HCT116 (cell line): Measurements from ENCODE around the gene AHNAK. TPM values are rescaled to one million over a fixed set of nuclear protein-coding genes. Genes with fewer than 3 reads are reported as not detected.

Source experiments
- ATAC-seq: fragments of 200-7000 bp; cut with Tn5 transposase; 2 replicates; pipeline ENCODE4 v1.9.1; 2020; ENCODE audit warnings: mild to moderate bottlenecking, moderate library complexity
- BruUV-seq: library from RNA; stranded (reverse); fragments of 400-500 nt; replicated peaks from 2 replicates; lab custom pipeline; 2021; lab: Mats Ljungman, UMichigan
- CTCF ChIA-PET: fragments of 300-600 bp; sonication (Branson Sonifier 250); formaldehyde crosslinking; loops from one replicate; lab custom pipeline; 2021; ENCODE audit warnings: antibody characterized with exemption; lab: Charles Lee
- POLR2A ChIA-PET: fragments of 300-600, 350-600 bp; sonication (Branson Sonifier 250); formaldehyde crosslinking; loops from one replicate; lab custom pipeline; 2021; ENCODE audit warnings: antibody characterized with exemption; lab: Charles Lee
- RAD21 ChIA-PET, 2 experiments: fragments of 300-600 bp; sonication (Branson Sonifier 250); formaldehyde crosslinking; loops; one replicate each; lab custom pipeline; 2023; ENCODE audit warnings: low total read pairs in 2 of 2; ENCODE audit not compliant: uncharacterized antibody in 2 of 2, unreplicated experiment in 2 of 2, low non-redundant PET in 1 of 2; lab: Charles Lee
- DNase-seq: peaks from one replicate; pipeline ENCODE4 v3.0.0-alpha.2; 2010; ENCODE audit warnings: low read depth, low spot score
- H2AFZ ChIP-seq: fragments of 200-600 bp; shearing (Covaris generic), sonication (generic); 2 replicates; pipeline ENCODE4 v1.6.1; 2017; ENCODE audit warnings: low read depth, mixed run types, mixed read lengths, antibody characterized with exemption, low read length; ENCODE audit not compliant: poor library complexity, severe bottlenecking
- H3K27ac ChIP-seq: 2 replicates; pipeline ENCODE4 v1.5.1; 2012; ENCODE audit warnings: low read depth, low read length
- H3K27me3 ChIP-seq: fragments of 200-600 bp; sonication (generic); 2 replicates; pipeline ENCODE4 v1.6.1; 2016; ENCODE audit warnings: mixed run types, low read length, mixed read lengths; ENCODE audit not compliant: insufficient read depth
- H3K36me3 ChIP-seq, 2 experiments: fragments of 200-500 bp in 1 of 2; fragments of 200-600 bp in 1 of 2; sonication (Bioruptor generic) in 1 of 2; sonication (generic) in 1 of 2; 2 replicates each; pipeline versions ENCODE4 v1.5.1 to v1.6.1; 2014 to 2016; ENCODE audit warnings: low read length in 2 of 2, inconsistent platforms in 1 of 2, mixed read lengths in 1 of 2, mixed run types in 1 of 2; ENCODE audit not compliant: insufficient read depth in 2 of 2, control insufficient read depth in 1 of 2
- H3K4me1 ChIP-seq, 2 experiments: fragments of 200-600 bp in 1 of 2; sonication (generic) in 1 of 2; 2 replicates each; pipeline versions ENCODE4 v1.5.1 to v1.6.1; 2012 to 2017; ENCODE audit warnings: low read length in 2 of 2, inconsistent platforms in 1 of 2, mild to moderate bottlenecking in 1 of 2, mixed read lengths in 1 of 2, mixed run types in 1 of 2, moderate library complexity in 1 of 2; ENCODE audit not compliant: insufficient read depth in 2 of 2, control insufficient read depth in 1 of 2
- H3K4me2 ChIP-seq: fragments of 200-600 bp; sonication (generic); 2 replicates; pipeline ENCODE4 v1.6.1; 2017; ENCODE audit warnings: mixed run types, low read length, mixed read lengths
- H3K4me3 ChIP-seq, 2 experiments: fragments of 200-600 bp in 1 of 2; sonication (generic) in 1 of 2; replicated peaks in 1 of 2; 2 replicates each; pipeline ENCODE4 v1.5.1; 2011 to 2016; ENCODE audit warnings: low read length in 2 of 2, control low read depth in 1 of 2, low read depth in 1 of 2, mild to moderate bottlenecking in 1 of 2, mixed read lengths in 1 of 2, mixed run types in 1 of 2
- H3K79me2 ChIP-seq: fragments of 200-600 bp; sonication (generic); 2 replicates; pipeline ENCODE4 v1.6.1; 2017; ENCODE audit warnings: mild to moderate bottlenecking, mixed run types, low read length, moderate library complexity, mixed read lengths; ENCODE audit not compliant: insufficient read depth
- H3K9ac ChIP-seq: fragments of 200-600 bp; sonication (generic); 2 replicates; pipeline ENCODE4 v1.6.1; 2016; ENCODE audit warnings: low read length, mixed read lengths
- H3K9me2 ChIP-seq: fragments of 200-600 bp; sonication (generic), shearing (Covaris generic); 2 replicates; pipeline ENCODE4 v1.6.1; 2017; ENCODE audit warnings: mixed run types, mild to moderate bottlenecking, moderate library complexity; ENCODE audit not compliant: insufficient read depth
- H3K9me3 ChIP-seq, 2 experiments: fragments of 200-500 bp in 1 of 2; fragments of 200-600 bp in 1 of 2; sonication (Bioruptor generic) in 1 of 2; sonication (generic) in 1 of 2; 2 replicates each; pipeline ENCODE4 v1.6.1; 2014 to 2017; ENCODE audit warnings: low read length in 2 of 2, mixed read lengths in 2 of 2, inconsistent platforms in 1 of 2, low read depth in 1 of 2, mild to moderate bottlenecking in 1 of 2, mixed run types in 1 of 2, moderate library complexity in 1 of 2; ENCODE audit not compliant: control insufficient read depth in 1 of 2, insufficient read depth in 1 of 2
- H4K20me1 ChIP-seq: fragments of 200-600 bp; sonication (generic), shearing (Covaris generic); 2 replicates; pipeline ENCODE4 v1.6.1; 2017; ENCODE audit warnings: mixed run types, mild to moderate bottlenecking, moderate library complexity; ENCODE audit not compliant: insufficient read depth
- CBX3 ChIP-seq: IDR thresholded peaks from 2 replicates; pipeline ENCODE4 v1.6.1; 2012; ENCODE audit warnings: low read depth
- CEBPB ChIP-seq: IDR thresholded peaks from 2 replicates; pipeline ENCODE4 v1.6.1; 2012; ENCODE audit warnings: low read depth
- ELF1 ChIP-seq: IDR thresholded peaks from 2 replicates; pipeline ENCODE4 v1.6.1; 2012; ENCODE audit warnings: low read depth, borderline replicate concordance
- EZH2 ChIP-seq: fragments of 200-600 bp; sonication (generic); IDR thresholded peaks from 2 replicates; pipeline ENCODE4 v1.6.1; 2017; ENCODE audit warnings: antibody characterized with exemption, mixed run types
- EZH2phosphoT487 ChIP-seq: fragments of 200-600 bp; IDR thresholded peaks from 2 replicates; pipeline ENCODE4 v1.6.1; 2018; ENCODE audit warnings: antibody characterized with exemption, borderline replicate concordance
- POLR2A ChIP-seq: IDR thresholded peaks from 2 replicates; pipeline ENCODE4 v1.7.0; 2011; ENCODE audit warnings: borderline replicate concordance; ENCODE audit not compliant: insufficient read depth, insufficient read length; ENCODE audit errors: extremely low read depth
- RAD21 ChIP-seq: IDR thresholded peaks from 2 replicates; pipeline ENCODE4 v1.6.1; 2012; ENCODE audit warnings: low read depth, mild to moderate bottlenecking
- SIN3A ChIP-seq: IDR thresholded peaks from 2 replicates; pipeline ENCODE4 v1.6.1; 2012; ENCODE audit warnings: low read depth
- YY1 ChIP-seq: IDR thresholded peaks from 2 replicates; pipeline ENCODE4 v1.6.1; 2011; ENCODE audit warnings: low read length, low read depth, moderate library complexity, mild to moderate bottlenecking; ENCODE audit not compliant: insufficient replicate concordance; ENCODE audit errors: extremely low read depth
- ZFX ChIP-seq: fragments of 450-650 bp; IDR thresholded peaks from 2 replicates; pipeline ENCODE4 v1.6.1; 2017
- intact Hi-C: fragments of 100-400 bp; cut with micrococcal nuclease; formaldehyde crosslinking; loops from 2 replicates; pipeline ENCODE4 v1.10.0; 2022
- total RNA-seq: library from RNA; stranded (reverse); gene quantifications from one replicate; pipeline ENCODE4 v1.2.1, GENCODE V29; 2021; ENCODE audit not compliant: unreplicated experiment
- TF ChIP-seq, protein P1 (sequence below): IDR thresholded peaks from 2 replicates; pipeline ENCODE4 v1.6.1; 2012
- TF ChIP-seq, protein P2 (sequence below): IDR thresholded peaks from 2 replicates; pipeline ENCODE4 v1.6.1; 2012; ENCODE audit warnings: low read depth
- TF ChIP-seq, protein P3 (sequence below): IDR thresholded peaks from 2 replicates; pipeline ENCODE4 v1.6.1; 2011; ENCODE audit warnings: mild to moderate bottlenecking, low read length, moderate library complexity; ENCODE audit not compliant: insufficient replicate concordance; ENCODE audit errors: extremely low read depth

AHNAK gene
- total RNA-seq, 1 experiment from 2014 or later = 239 TPM

DNA sequence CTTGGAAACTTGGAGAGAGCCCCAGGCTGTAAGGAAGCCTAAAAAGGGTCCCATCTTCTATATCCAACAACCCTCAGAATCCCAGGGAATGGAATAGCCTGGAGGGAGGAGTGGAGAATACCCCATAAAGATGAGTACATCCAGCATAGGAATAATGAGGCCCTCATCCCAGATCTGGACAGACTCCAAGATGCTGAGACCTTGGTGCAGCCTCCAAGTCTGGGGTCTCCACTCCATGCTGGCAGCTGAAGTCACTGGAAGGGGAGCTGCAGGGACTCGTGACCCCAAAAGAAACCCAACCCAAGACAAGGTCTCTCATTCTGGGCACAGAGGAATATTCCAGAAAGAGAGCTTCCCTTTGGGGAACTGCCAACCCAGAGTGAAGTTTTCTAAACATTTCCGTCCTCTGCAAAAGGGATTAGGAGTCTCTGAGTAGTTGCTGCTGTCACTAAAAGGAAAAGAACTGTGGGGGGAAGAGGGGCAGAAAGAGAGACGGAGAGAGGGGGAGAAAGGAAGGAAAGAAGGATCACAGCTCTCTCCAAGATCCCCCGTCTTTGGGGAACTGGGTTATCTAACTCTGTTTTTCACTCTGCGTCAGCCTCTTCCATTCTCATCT, 127.2 kb downstream of the AHNAK start:
- RAD21 ChIA-PET = no interaction called here
- Histone ChIP-seq H3K4me1 (peaks cover 0 to 4% of the 10 kb centered on the region in 2 experiments; a peak in 2 of 4 replicates), H3K27ac (no peak overlapping the region), H4K20me1 (no peaks in the 10 kb centered on the region), H3K4me3 (no peak overlapping the region), H3K9ac (no peak overlapping the region), H2AFZ (no peak overlapping the region), H3K79me2 (no peaks in the 10 kb centered on the region), H3K36me3 (no peaks in the 10 kb centered on the region), H3K9me3 (no peaks in the 10 kb centered on the region), H3K9me2 (no peaks in the 10 kb centered on the region), H3K4me2 (no peak overlapping the region), H3K27me3 (no peaks in the 10 kb centered on the region)
- DNase-seq (no peak), ATAC-seq (no peak)
- TF ChIP-seq CBX3 = no peak
- TF ChIP-seq, protein P1, sequence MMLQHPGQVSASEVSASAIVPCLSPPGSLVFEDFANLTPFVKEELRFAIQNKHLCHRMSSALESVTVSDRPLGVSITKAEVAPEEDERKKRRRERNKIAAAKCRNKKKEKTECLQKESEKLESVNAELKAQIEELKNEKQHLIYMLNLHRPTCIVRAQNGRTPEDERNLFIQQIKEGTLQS = no peak
- CTCF ChIA-PET = no interaction called here
- POLR2A ChIA-PET = no interaction called here
- intact Hi-C loops = no loop called here
- no TSS peak for BruUV-seq

DNA sequence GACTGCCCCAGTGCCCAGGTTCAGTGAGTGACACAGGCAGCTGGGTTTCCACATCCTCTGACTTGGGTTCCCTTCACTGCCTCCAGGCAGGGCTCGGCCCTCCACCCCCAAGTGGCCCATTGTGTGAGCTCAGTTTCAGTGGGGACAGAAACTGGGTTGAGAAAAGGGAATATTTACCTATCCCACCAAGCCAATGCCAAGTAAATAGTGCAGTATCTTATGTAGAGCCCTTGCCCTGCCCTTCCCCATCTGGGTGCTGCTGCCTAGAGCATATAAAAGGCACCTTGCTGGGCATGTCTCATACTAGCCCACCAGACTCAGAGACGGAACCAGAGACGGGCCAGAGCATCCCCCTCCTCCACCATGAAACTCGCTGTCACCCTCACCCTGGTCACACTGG, 127.9 kb downstream of the AHNAK start, which contains the start of gene SCGB1A1:
Gene SCGB1A1, plus strand, starts transcription at position 301 of the 400 bp plus-strand sequence. Its CDS starts 63 bp downstream, at position 364.
- ChIA-PET POLR2A (no interaction called here), CTCF (no interaction called here), RAD21 (no interaction called here)
- H3K9me3 ChIP-seq = no peaks in the 10 kb centered on the region
- no peaks in the 10 kb centered on the region for H3K36me3 ChIP-seq
- BruUV-seq = no TSS peak
- no peak within 1 kb of the TSS for H3K4me3 ChIP-seq
- H3K27me3 ChIP-seq = no peaks in the 10 kb centered on the region
- DNase-seq = no peak
- no peak within 1 kb of the TSS for H2AFZ ChIP-seq
- H3K4me1 ChIP-seq = no peaks in the 10 kb centered on the region
- H3K9me2 ChIP-seq = no peaks in the 10 kb centered on the region
- intact Hi-C loops = no loop called here
- no peak within 1 kb of the TSS for H3K9ac ChIP-seq
- H4K20me1 ChIP-seq = no peaks in the 10 kb centered on the region
- no peak for ATAC-seq
- no peak within 1 kb of the TSS for H3K27ac ChIP-seq
- no peak within 1 kb of the TSS for H3K4me2 ChIP-seq
- H3K79me2 ChIP-seq = no peaks in the 10 kb centered on the region
- TF ChIP-seq SIN3A (no peak), CEBPB (no peak), ZFX (no peak), RAD21 (no peak), EZH2phosphoT487 (no peak), EZH2 (no peak), ELF1 (no peak), POLR2A (no peak), CBX3 (no peak), YY1 (no peak)
- TF ChIP-seq, protein P2, sequence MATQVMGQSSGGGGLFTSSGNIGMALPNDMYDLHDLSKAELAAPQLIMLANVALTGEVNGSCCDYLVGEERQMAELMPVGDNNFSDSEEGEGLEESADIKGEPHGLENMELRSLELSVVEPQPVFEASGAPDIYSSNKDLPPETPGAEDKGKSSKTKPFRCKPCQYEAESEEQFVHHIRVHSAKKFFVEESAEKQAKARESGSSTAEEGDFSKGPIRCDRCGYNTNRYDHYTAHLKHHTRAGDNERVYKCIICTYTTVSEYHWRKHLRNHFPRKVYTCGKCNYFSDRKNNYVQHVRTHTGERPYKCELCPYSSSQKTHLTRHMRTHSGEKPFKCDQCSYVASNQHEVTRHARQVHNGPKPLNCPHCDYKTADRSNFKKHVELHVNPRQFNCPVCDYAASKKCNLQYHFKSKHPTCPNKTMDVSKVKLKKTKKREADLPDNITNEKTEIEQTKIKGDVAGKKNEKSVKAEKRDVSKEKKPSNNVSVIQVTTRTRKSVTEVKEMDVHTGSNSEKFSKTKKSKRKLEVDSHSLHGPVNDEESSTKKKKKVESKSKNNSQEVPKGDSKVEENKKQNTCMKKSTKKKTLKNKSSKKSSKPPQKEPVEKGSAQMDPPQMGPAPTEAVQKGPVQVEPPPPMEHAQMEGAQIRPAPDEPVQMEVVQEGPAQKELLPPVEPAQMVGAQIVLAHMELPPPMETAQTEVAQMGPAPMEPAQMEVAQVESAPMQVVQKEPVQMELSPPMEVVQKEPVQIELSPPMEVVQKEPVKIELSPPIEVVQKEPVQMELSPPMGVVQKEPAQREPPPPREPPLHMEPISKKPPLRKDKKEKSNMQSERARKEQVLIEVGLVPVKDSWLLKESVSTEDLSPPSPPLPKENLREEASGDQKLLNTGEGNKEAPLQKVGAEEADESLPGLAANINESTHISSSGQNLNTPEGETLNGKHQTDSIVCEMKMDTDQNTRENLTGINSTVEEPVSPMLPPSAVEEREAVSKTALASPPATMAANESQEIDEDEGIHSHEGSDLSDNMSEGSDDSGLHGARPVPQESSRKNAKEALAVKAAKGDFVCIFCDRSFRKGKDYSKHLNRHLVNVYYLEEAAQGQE = no peak
- TF ChIP-seq, protein P1 = no peak
- TF ChIP-seq, protein P3, sequence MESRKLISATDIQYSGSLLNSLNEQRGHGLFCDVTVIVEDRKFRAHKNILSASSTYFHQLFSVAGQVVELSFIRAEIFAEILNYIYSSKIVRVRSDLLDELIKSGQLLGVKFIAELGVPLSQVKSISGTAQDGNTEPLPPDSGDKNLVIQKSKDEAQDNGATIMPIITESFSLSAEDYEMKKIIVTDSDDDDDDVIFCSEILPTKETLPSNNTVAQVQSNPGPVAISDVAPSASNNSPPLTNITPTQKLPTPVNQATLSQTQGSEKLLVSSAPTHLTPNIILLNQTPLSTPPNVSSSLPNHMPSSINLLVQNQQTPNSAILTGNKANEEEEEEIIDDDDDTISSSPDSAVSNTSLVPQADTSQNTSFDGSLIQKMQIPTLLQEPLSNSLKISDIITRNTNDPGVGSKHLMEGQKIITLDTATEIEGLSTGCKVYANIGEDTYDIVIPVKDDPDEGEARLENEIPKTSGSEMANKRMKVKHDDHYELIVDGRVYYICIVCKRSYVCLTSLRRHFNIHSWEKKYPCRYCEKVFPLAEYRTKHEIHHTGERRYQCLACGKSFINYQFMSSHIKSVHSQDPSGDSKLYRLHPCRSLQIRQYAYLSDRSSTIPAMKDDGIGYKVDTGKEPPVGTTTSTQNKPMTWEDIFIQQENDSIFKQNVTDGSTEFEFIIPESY = no peak
